T-cell (primary cell): ENCODE measurements around the gene TIPRL. TPM values are rescaled to one million over a fixed set of nuclear protein-coding genes. Genes with fewer than 3 reads are reported as not detected.
A peak's percentile ranks its signal among the peaks of the same experiment; 100 is the strongest.

Source experiments
- ATAC-seq, 4 experiments: fragments of 200-7000 bp in 3 of 4; fragments of 150-1000 bp in 1 of 4; cut with Tn5 transposase; replicated peaks in 1 of 4; 1 replicate in 3 of 4; 2 replicates in 1 of 4; pipeline ENCODE4 v1.10.0; 2021; ENCODE audit warnings: moderate library complexity in 3 of 4, mild to moderate bottlenecking in 2 of 4, moderate number of reproducible peaks in 1 of 4
- CTCF ChIA-PET, 2 donors: fragments of 300-600 bp; sonication (Branson Sonifier 250); formaldehyde crosslinking; loops; one replicate each; lab custom pipeline; 2022; ENCODE audit warnings: antibody characterized with exemption in 2 of 2; lab: Charles Lee
- POLR2A ChIA-PET, 2 donors: fragments of 300-600 bp; sonication (Branson Sonifier 250); formaldehyde crosslinking; loops; one replicate each; lab custom pipeline; 2022; ENCODE audit warnings: antibody characterized with exemption in 2 of 2; lab: Charles Lee
- DNase-seq, 35 experiments: peaks; one replicate each; pipeline versions ENCODE4 v3.0.0 to v3.0.0-alpha.2; 2013 to 2023
- H3K27ac ChIP-seq: one replicate; pipeline ENCODE4 v1.5.1; 2013; ENCODE audit warnings: low read length
- H3K27me3 ChIP-seq, 2 experiments: replicated peaks in 1 of 2; 1 replicate in 1 of 2; 2 replicates in 1 of 2; pipeline versions ENCODE4 v1.6.1 to v1.7.0; 2013; ENCODE audit warnings: low read length in 1 of 2, mixed read lengths in 1 of 2; ENCODE audit not compliant: control insufficient read depth in 2 of 2, insufficient read depth in 2 of 2; ENCODE audit errors: extremely low read depth in 1 of 2
- H3K36me3 ChIP-seq, 2 donors: 1 replicate in 1 of 2; 2 replicates in 1 of 2; pipeline versions ENCODE4 v1.6.1 to v1.7.0; 2013; ENCODE audit warnings: low read length in 1 of 2; ENCODE audit not compliant: control insufficient read depth in 2 of 2, insufficient read depth in 1 of 2; ENCODE audit errors: extremely low read depth in 1 of 2
- H3K4me1 ChIP-seq, 2 experiments: 1 replicate in 1 of 2; 2 replicates in 1 of 2; pipeline versions ENCODE4 v1.6.1 to v1.7.0; 2013; ENCODE audit warnings: low read length in 2 of 2, mixed read lengths in 1 of 2; ENCODE audit not compliant: insufficient read depth in 2 of 2, control insufficient read depth in 1 of 2; ENCODE audit errors: extremely low read depth in 1 of 2
- H3K4me3 ChIP-seq, 2 donors: 1 replicate in 1 of 2; 2 replicates in 1 of 2; pipeline versions ENCODE4 v1.5.1 to v1.7.0; 2013; ENCODE audit warnings: mild to moderate bottlenecking in 2 of 2, low read length in 1 of 2, moderate library complexity in 1 of 2; ENCODE audit not compliant: control insufficient read depth in 1 of 2; ENCODE audit errors: extremely low read depth in 1 of 2
- H3K9me3 ChIP-seq: 2 replicates; pipeline ENCODE4 v1.7.0; 2013
- H3K27ac Mint-ChIP-seq, 2 donors: one replicate each; pipeline ENCODE4 v1.8.0; 2020 to 2021; ENCODE audit warnings: mild to moderate bottlenecking in 2 of 2, mixed read lengths in 2 of 2
- H3K27me3 Mint-ChIP-seq, 2 donors: one replicate each; pipeline ENCODE4 v1.8.0; 2021 to 2022; ENCODE audit warnings: mixed read lengths in 2 of 2
- H3K36me3 Mint-ChIP-seq: one replicate; pipeline ENCODE4 v1.8.0; 2021; ENCODE audit warnings: mixed read lengths
- H3K4me1 Mint-ChIP-seq, 3 donors: one replicate each; pipeline ENCODE4 v1.8.0; 2020 to 2022; ENCODE audit warnings: mixed read lengths in 3 of 3, mild to moderate bottlenecking in 1 of 3
- H3K4me3 Mint-ChIP-seq, 3 donors: one replicate each; pipeline ENCODE4 v1.8.0; 2020 to 2022; ENCODE audit warnings: mild to moderate bottlenecking in 3 of 3, mixed read lengths in 3 of 3, moderate library complexity in 3 of 3
- H3K9me3 Mint-ChIP-seq, 3 donors: one replicate each; pipeline ENCODE4 v1.8.0; 2020 to 2022; ENCODE audit warnings: mixed read lengths in 3 of 3
- WGBS: methylation state at CpG from one replicate; pipeline ENCODE4 v1.1.5; 2013; ENCODE audit warnings: missing lambda C conversion rate; ENCODE audit not compliant: insufficient coverage; 5-methylcytosine and 5-hydroxymethylcytosine counted together
- total RNA-seq, 35 experiments: library from RNA in 6 of 35; stranded (reverse) in 6 of 35; fragments of 120-200 nt in 1 of 35; gene quantifications; one replicate each; pipeline versions ENCODE4 v1.2.1 to v1.2.4 and lab custom pipeline; 2013 to 2026

The TIPRL gene
- total RNA-seq, 5 donors from 2014 or later (not counting 1 experiment from before 2014, with no cell fraction given) = 13.8 to 26.6 (median 22.3) TPM

DNA sequence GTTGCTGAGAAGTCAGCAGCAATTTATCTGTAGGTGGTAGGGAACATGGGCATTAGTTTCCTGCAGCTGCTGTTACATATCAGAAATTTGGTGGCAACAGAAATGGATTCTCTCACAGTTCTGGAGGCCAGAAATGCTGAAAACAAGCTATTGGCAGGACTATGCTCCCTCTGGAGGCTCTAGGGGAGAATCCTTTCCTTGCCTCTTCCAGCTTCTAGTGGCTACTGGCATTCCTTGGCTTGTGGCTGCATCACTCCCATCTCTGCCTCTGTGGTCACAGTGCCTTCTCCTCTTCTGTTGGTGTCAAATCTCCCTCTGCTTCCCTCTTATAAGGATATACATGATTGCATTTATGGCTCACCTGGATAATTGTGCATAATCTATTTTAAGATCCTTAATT is 44.5 kb downstream of the TIPRL start:
- CTCF ChIA-PET = no interaction called here
- POLR2A ChIA-PET = no interaction called here
- Histone ChIP-seq H3K27me3 (no peaks in the 10 kb centered on the region), H3K36me3 (no peaks in the 10 kb centered on the region), H3K27ac (no peak overlapping the region), H3K4me3 (no peak overlapping the region), H3K4me1 (peaks cover 15 to 21% of the 10 kb centered on the region in 2 experiments), H3K9me3 (no peaks in the 10 kb centered on the region)
- DNase-seq = no peak
- peaks cover 0 to 4% (median 0%) of the 10 kb centered on the region in 3 donors for H3K9me3 Mint-ChIP-seq
- no peak overlapping the region for H3K4me3 Mint-ChIP-seq
- H3K36me3 Mint-ChIP-seq = no peaks in the 10 kb centered on the region
- H3K27me3 Mint-ChIP-seq = peaks cover 0 to 5% of the 10 kb centered on the region in 2 donors
- peaks cover 22 to 26% (median 25%) of the 10 kb centered on the region in 3 donors for H3K4me1 Mint-ChIP-seq
- no peak overlapping the region for H3K27ac Mint-ChIP-seq
- ATAC-seq = no peak

GRCh38 chr1:168223681-168224540 is 45.1 kb downstream of the TIPRL start:
- Mint-ChIP-seq H3K27ac (no peak overlapping the region), H3K9me3 (peaks cover 0 to 4% (median 0%) of the 10 kb centered on the region in 3 donors), H3K36me3 (no peaks in the 10 kb centered on the region), H3K4me1 (peaks cover 28 to 33% (median 30%) of the 10 kb centered on the region in 3 donors), H3K4me3 (no peak overlapping the region), H3K27me3 (peaks cover 0 to 5% of the 10 kb centered on the region in 2 donors)
- ChIA-PET CTCF (interaction anchor here (0.6 to 4.0 kb wide), 2 partner anchors 10 to 11 kb away, joined by 3 to 27 read pairs; no protein-coding TSS in a partner anchor), POLR2A (no interaction called here)
- Histone ChIP-seq H3K27ac (no peak overlapping the region), H3K9me3 (no peaks in the 10 kb centered on the region), H3K27me3 (no peaks in the 10 kb centered on the region), H3K4me1 (peaks cover 19 to 25% of the 10 kb centered on the region in 2 experiments), H3K4me3 (no peak overlapping the region), H3K36me3 (no peaks in the 10 kb centered on the region)
- no peak for DNase-seq
- ATAC-seq = no peak

DNA sequence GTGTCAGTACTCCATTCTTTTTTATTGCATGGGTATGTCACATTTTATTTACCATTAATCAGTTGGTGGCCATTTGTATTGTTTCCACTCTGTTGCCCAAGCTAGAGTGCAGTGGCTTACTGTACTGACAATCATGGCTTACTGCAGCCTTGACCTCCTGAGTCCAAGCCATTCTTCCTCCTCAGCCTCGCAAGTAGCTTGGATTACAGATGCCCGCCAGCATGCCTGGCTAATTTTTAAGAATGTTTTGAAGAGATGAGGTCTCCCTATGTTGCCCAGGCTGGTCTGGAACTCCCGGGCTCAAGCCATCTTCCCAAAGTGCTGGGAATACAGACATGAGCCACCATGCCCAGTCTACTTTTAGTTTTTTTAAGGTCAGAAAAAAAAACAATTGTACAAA is 46.2 kb downstream of the TIPRL start:
- ChIA-PET POLR2A (interaction anchor here in 1 of 2 donors (1.5 kb wide), 1 partner anchor 10 kb away, joined by 9 read pairs; no protein-coding TSS in a partner anchor), CTCF (interaction anchor here in 1 of 2 donors (0.7 to 4.0 kb wide), 3 partner anchors 10 to 1326 kb away, joined by 5 to 27 read pairs (median 6); no protein-coding TSS in a partner anchor)
- peaks cover 19 to 34% of the 10 kb centered on the region in 2 experiments for H3K4me1 ChIP-seq
- peak overlapping the region; percentile 85 to 94 for H3K4me3 ChIP-seq
- peak overlapping the region; percentile 65 to 89 for H3K27ac Mint-ChIP-seq
- H3K27me3 ChIP-seq = no peaks in the 10 kb centered on the region
- ATAC-seq (no peak), DNase-seq (no peak)
- 100% methylated on average over 1 of the region's 3 CpGs for WGBS
- peak overlapping the region; percentile 89 to 97 (median 92) for H3K4me3 Mint-ChIP-seq
- H3K4me1 Mint-ChIP-seq = peaks cover 39 to 44% (median 41%) of the 10 kb centered on the region in 3 donors
- no peaks in the 10 kb centered on the region for H3K36me3 ChIP-seq
- peaks cover 0 to 5% of the 10 kb centered on the region in 2 donors for H3K27me3 Mint-ChIP-seq
- H3K27ac ChIP-seq = no peak overlapping the region
- peaks cover 11% of the 10 kb centered on the region for H3K36me3 Mint-ChIP-seq
- H3K9me3 ChIP-seq = no peaks in the 10 kb centered on the region
- H3K9me3 Mint-ChIP-seq = peaks cover 0 to 4% (median 0%) of the 10 kb centered on the region in 3 donors

DNA sequence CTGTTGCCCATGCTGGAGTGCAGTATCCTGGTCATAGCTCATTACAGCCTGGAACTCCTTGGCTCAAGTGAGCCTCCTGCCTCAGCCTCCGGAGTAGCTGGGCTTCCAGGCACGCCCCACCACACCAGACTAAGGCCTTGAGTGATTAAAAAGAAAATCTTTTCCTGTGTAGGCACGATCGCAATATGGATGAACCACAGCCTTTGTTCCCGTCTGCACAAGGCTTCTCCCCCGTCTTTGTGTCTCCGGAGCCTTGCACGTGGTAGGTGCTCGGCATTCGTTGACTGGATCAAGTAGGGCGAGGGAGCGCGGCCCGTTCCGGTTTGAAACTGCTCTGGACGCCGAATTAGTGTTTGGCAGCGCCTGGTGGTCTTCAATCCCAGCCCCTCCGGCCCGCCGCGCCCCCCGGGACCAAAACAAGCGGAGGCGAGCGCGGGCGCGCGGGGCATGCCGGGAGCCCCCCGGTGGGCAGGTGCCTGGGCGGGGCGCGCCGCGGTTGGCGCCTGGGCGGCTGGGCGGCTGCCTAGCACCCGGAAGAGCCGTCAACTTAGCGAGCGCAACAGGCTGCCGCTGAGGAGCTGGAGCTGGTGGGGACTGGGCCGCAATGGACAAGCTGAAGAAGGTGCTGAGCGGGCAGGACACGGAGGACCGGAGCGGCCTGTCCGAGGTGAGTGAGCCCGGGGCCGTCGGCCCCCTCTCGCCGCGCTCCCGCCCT is 46.9 kb downstream of the TIPRL start, which contains the start of gene SFT2D2:
Gene SFT2D2 (plus strand): TSS at position 529 of the 715 bp plus-strand sequence. CDS start 76 bp downstream, at position 605.
- peak within 1 kb of the TSS; percentile 59 for H3K27ac ChIP-seq
- H3K4me1 ChIP-seq = peaks cover 19 to 34% of the 10 kb centered on the region in 2 experiments
- peak; percentile 98 to 99 (median 98) for ATAC-seq
- no peaks in the 10 kb centered on the region for H3K36me3 ChIP-seq
- CTCF ChIA-PET = interaction anchor here (0.7 to 4.0 kb wide), 6 partner anchors 9 to 1325 kb away, joined by 3 to 27 read pairs (median 4); partner anchors contain the start of gene POU2F1 (in 1 of the 2)
- WGBS = under 1% methylated on average over 57 of the region's 58 CpGs
- H3K27ac Mint-ChIP-seq = peak within 1 kb of the TSS; percentile 92 to 93
- peak; percentile 58 to 87 (median 70) for DNase-seq
- peaks cover 0 to 5% of the 10 kb centered on the region in 2 donors for H3K27me3 Mint-ChIP-seq
- no peaks in the 10 kb centered on the region for H3K27me3 ChIP-seq
- H3K4me3 ChIP-seq = peak within 1 kb of the TSS; percentile 85 to 94
- no peaks in the 10 kb centered on the region for H3K9me3 ChIP-seq
- H3K9me3 Mint-ChIP-seq = peaks cover 0 to 4% (median 0%) of the 10 kb centered on the region in 3 donors
- peaks cover 44 to 50% (median 45%) of the 10 kb centered on the region in 3 donors for H3K4me1 Mint-ChIP-seq
- H3K36me3 Mint-ChIP-seq = peaks cover 12% of the 10 kb centered on the region
- H3K4me3 Mint-ChIP-seq = peak within 1 kb of the TSS; percentile 89 to 97 (median 92)
- POLR2A ChIA-PET = interaction anchor here in 1 of 2 donors (0.5 to 1.5 kb wide), 2 partner anchors 9 to 81 kb away, joined by 7 to 9 read pairs; no protein-coding TSS in a partner anchor

DNA sequence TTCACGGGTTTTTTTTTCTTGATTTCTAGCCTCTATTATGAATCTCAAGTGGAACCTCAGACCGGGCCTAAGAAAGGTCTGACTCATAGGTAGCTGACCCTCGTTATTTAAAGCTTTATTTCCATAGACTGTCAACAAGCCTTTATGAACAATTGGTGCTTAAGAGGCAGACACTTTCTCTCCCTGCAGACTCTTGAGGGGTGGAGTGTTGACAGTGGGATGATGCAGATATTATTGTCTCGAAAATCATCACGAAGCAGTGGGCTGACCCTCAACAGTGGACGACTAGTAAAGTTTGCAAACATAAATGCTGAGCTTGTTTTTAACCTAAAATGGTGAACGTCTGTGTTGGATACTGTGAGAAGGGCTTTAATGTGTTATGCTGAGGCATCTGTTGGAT is 48.9 kb downstream of the TIPRL start:
- WGBS = 85% methylated on average over 4 of the region's 7 CpGs
- ChIA-PET POLR2A (no interaction called here), CTCF (interaction anchor here (0.7 to 4.0 kb wide), 3 partner anchors 7 to 115 kb away, joined by 3 to 27 read pairs (median 4); no protein-coding TSS in a partner anchor)
- H3K4me1 Mint-ChIP-seq = peaks cover 55 to 65% (median 64%) of the 10 kb centered on the region in 3 donors
- ATAC-seq (no peak), DNase-seq (no peak)
- peak overlapping the region; percentile 3 to 66 for H3K27ac Mint-ChIP-seq
- Histone ChIP-seq H3K36me3 (peaks cover 5 to 13% of the 10 kb centered on the region in 2 donors), H3K27me3 (no peaks in the 10 kb centered on the region), H3K4me1 (peaks cover 19 to 38% of the 10 kb centered on the region in 2 experiments), H3K9me3 (no peaks in the 10 kb centered on the region), H3K27ac (no peak overlapping the region), H3K4me3 (no peak overlapping the region)
- peaks cover 0 to 5% of the 10 kb centered on the region in 2 donors for H3K27me3 Mint-ChIP-seq
- H3K4me3 Mint-ChIP-seq = peak overlapping the region; percentile 89 to 97 (median 92)
- peaks cover 0 to 4% (median 0%) of the 10 kb centered on the region in 3 donors for H3K9me3 Mint-ChIP-seq
- H3K36me3 Mint-ChIP-seq = peaks cover 27% of the 10 kb centered on the region
